GM12892 (cell line): ENCODE measurements around the gene TRIM13.
A peak's percentile ranks its signal among the peaks of the same experiment; 100 is the strongest.
"Not testable (repeated sequence)": the region's sequence is repeated elsewhere in the genome, so short reads cannot be mapped to it uniquely, and the experiment has no call there.

Source experiments
- DNase-seq: peaks from one replicate; pipeline ENCODE4 v3.0.0; 2011; ENCODE audit not compliant: insufficient read length
- FAIRE-seq: peaks from 2 replicates; lab custom pipeline; 2011; peaks lifted over from hg19 to GRCh38; lab: Jason Lieb, UNC
- POLR2A ChIP-seq: IDR thresholded peaks from 2 replicates; pipeline ENCODE4 v1.6.1; 2011; ENCODE audit warnings: low read depth, low read length, control low read depth
- POLR2AphosphoS5 ChIP-seq: IDR thresholded peaks from 2 replicates; pipeline ENCODE4 v1.6.1; 2011; ENCODE audit warnings: low read depth, low read length, control low read depth
- TAF1 ChIP-seq: IDR thresholded peaks from 2 replicates; pipeline ENCODE4 v1.6.1; 2011; ENCODE audit warnings: low read depth, mild to moderate bottlenecking, control low read depth, low read length, borderline replicate concordance

The TRIM13 gene

DNA sequence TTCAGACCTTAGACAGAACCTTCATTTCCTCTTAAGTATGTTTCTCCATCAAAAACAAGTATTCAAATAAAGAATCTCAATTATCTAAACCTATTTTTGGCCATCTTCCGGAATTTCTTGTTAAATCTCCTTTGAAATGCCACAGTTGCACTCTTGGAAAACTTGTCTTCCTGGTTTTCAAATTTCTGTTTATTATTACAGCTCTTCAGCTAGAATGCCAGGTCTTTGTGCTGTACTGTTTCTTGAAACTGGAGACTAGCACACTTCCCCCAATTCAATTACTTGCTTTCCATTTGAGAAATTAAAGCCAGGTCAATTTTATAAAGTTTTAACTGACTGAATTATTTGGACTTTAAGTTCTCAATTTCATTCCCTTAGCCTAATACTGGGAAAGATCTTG lies 28.6 kb downstream of the TRIM13 start:
- TF ChIP-seq POLR2AphosphoS5 (no peak), POLR2A (no peak), TAF1 (no peak)
- no peak for FAIRE-seq
- DNase-seq, result no peak

DNA sequence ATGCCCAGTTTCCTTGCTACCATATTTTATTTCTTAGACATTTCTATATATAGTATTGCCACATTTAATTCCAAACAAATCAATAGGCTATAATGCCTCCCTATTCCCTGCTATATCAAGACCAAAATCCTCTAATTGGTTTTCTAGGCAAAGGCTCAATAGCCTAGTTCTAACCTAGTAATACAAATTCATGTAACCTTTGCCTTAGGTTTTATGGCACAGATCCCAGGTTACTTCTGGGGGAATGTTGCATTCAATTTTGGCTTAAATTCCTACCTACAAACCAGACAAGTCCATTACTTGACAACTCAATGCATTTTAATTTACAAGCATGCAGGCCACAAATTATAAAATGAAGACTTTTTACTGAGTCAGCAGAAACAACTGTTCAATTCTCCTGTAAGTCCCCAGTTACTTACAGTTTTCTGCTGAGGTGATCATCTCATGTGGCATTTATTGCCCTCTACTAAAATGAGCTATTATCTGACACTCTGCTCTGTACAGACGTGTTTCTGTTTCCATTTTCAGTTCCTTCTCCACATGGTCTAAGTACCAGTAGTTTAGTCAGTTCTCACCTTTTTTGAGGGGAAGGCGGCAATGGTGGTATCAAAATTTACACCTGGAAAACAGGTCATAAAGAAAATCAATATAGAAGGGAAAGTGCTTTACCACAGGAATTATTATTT lies 30.1 kb downstream of the TRIM13 start:
- FAIRE-seq, result peak; percentile 85

DNA sequence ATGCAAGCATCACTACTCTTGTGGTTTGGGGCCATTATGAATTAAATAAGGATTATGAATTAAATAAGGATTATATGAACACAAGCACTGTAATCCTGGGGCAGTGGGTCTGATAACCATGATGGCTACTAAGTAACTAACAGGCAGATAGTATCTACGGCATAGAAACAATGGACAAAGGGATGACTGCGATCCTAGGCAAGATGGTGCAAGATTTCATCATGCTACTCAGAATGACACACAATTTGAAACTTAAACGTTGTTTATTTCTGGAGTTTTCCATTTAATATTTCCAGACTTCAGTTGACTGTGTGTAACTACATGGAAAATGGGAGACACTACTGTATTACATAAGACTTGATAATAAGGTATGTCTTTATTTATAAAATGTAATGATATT lies 33.5 kb downstream of the TRIM13 start:
- TF ChIP-seq POLR2AphosphoS5, result no peak
- TF ChIP-seq POLR2A, result no peak
- TF ChIP-seq TAF1, result no peak
- FAIRE-seq (no peak), DNase-seq (no peak)

More for the DNA sequence above, 30.1 kb downstream of the TRIM13 start:
- no peak for TF ChIP-seq POLR2AphosphoS5
- TF ChIP-seq TAF1, result no peak
- no peak for TF ChIP-seq POLR2A
- peak; percentile 24 for DNase-seq

DNA sequence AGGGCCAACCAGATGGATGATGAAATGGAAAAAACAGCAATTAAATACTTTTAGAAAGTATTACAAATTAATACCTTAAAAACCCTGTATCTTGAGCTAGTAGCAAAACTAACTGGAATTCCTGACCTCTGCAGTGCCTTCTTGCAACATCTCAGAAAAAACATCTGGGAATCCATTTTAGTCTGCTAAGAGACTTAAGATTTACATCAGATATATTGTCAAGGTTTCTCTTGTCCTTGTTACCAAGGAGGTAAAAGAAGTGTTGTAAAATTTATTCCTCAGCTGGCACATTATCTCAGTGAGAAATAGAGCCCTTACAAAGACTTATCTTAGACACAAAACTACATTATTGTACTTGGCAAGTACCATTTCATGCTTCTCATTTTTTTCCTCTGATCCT lies 36.9 kb downstream of the TRIM13 start:
- DNase-seq (no peak), FAIRE-seq (no peak)
- TF ChIP-seq POLR2AphosphoS5 (no peak), POLR2A (no peak), TAF1 (no peak)

DNA sequence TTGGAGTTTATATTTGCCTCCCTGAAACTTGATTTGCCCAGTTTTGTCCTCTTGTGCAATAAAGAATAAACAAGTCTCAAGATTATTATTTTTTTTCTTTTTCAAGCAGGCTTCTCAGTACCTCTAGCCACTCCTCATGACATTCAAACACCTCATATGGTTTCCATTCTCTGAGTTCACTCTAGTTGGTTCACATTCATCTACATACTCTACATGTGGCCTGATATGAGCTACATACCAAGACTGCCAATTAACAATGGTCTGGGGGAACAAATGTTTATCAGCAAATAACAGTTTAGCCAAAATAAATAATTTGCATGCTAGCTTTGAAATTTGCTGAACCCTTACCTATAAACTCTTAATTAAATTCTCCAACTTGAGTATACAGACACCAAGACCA lies 40.9 kb downstream of the TRIM13 start:
- FAIRE-seq, result no peak
- DNase-seq, result no peak
- no peak for TF ChIP-seq TAF1
- TF ChIP-seq POLR2AphosphoS5, result no peak
- no peak for TF ChIP-seq POLR2A

DNA sequence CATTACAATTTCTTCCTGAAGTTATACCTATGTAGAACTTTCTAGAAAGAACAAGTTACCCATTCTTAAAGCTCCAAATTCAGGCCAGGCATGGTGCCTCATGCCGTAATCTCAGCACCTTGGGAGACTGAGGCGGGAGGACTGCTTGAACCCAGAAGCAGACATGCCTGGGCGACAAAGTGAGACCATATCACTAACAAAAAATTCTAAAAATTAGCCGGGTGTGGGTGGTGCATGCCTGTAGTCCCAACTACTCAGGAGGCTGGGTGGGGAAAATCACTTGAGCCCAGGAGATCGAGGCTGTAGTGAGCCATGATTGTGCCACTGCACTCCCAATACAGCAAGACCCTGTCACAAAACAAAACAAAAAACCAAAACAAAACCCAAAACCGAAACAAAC lies 41.4 kb downstream of the TRIM13 start:
- FAIRE-seq (no peak), DNase-seq (no peak)
- no peak for TF ChIP-seq POLR2AphosphoS5
- TF ChIP-seq POLR2A, result no peak
- no peak for TF ChIP-seq TAF1

DNA sequence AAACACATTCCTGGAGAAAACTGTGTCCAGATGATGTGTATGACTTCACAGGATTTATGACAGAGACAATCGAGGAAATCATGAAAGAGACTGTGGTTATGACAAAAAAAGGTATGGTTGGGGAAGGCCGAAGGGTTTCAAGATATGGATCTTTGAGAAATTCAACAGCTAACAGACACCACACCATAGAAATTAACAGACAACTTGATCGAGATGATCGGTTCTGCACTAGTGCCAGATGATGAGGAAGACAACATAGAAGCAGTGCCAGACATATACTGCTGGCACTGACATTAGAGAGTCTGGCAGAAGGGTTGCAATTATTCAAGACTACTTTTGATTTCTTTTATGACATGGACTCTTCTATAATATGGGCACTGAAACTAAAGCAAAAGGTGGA lies 55.6 kb downstream of the TRIM13 start:
- FAIRE-seq, result peak; percentile 17
- 0 out of 2 replicates have a peak, but pooled peaks have one; percentile 17 for TF ChIP-seq POLR2AphosphoS5
- TF ChIP-seq TAF1, result no peak
- TF ChIP-seq POLR2A, result no peak
- DNase-seq, result no peak

DNA sequence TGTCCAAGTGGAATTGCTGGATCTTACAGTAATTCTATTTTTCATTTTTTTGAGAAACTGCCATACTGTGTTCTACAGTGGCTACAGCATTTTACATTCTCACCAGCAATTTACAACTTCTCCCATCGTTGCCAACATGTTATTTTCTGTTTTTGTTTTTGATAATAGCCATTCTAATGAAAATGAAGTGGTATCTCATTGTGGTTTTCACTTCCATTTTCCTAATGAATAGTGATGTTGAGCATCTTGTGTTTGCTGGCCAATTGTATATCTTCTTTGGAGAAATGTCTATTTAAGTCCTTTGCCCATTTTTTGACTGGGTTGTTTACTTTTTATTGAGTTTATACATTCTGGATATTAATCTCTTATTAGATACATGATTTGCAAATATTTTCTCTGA lies 57.0 kb downstream of the TRIM13 start:
- TF ChIP-seq POLR2A, result no peak
- no peak for TF ChIP-seq POLR2AphosphoS5
- TF ChIP-seq TAF1, result no peak
- FAIRE-seq, result peak; percentile 27
- no peak for DNase-seq

DNA sequence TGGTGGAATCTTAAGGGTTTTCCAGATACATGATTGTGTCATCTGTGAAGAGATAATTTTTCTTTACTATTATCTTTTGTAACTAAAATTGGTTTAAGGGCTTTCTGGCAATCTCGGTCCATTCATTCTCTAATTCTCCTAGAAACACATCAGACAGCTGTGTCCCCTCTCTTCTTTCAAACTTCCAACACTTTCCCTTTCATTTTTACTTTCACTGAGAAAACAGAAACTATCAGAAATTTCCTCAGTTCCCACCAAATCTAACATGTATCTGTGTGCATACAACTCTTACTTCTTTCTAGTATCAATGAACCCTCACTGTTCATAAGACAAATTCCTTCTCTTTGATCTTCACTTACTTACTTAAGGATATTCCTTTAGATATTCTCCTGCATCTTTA lies 58.6 kb downstream of the TRIM13 start:
- TF ChIP-seq POLR2AphosphoS5 (no peak), TAF1 (no peak), POLR2A (no peak)
- DNase-seq, result no peak
- no peak for FAIRE-seq

DNA sequence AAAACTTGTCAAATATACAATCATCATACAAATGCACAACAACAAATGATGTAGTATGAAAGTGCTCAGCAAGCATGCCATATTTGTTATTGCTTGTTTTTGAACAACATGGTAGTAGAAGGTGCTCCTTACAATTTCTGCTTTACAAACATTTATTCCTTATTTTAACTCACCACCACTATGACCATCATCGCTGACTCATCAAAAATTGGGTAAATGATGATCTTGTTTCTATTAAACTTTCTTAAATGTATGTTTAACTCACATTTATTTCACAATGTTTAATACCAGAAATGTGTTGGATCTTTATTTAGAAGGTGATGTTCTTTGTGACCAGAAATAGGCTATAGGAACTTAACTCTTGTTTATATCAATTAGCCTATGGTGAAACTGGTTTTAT lies 63.9 kb downstream of the TRIM13 start:
- no peak for TF ChIP-seq TAF1
- no peak for TF ChIP-seq POLR2AphosphoS5
- TF ChIP-seq POLR2A, result no peak
- DNase-seq (no peak), FAIRE-seq (no peak)

DNA sequence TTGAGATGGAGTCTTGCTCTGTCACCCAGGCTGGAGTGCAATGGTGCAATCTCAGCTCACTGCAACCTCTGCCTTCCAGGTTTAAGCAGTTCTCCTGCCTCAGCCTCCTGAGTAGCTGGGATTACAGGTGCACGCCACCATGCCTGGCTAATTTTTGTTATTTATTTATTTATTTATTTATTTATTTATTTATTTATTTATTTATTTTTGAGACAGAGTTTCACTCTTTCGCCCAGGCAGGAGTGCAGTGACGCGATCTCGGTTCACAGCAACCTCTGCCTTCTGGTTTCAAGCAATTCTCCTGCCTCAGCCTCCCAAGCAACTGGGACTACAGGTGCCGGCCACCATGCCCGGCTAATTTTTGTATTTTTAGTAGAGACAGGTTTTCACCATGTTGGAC lies 65.5 kb downstream of the TRIM13 start:
- not testable (repeated sequence) for DNase-seq, FAIRE-seq

DNA sequence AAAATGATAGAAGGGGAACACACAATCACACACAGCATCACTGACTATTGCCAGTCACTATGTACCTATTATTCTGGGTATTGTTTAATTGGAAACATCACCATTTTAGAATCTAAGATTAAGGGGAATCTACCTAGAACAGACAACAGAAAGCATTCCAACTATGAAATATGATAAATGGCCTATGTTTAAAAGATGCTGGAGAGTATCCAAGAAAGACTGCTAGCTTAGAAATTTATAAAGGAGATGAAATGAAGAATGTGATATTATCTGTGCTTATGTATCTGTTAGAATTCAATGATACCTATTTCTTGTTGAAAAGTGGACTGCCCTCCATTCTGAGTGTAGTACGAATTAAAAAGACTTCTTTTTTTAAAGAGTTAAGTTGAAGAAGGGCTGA lies 68.9 kb downstream of the TRIM13 start:
- TF ChIP-seq POLR2A (no peak), TAF1 (no peak), POLR2AphosphoS5 (no peak)
- DNase-seq, result no peak
- FAIRE-seq, result no peak
